Measurements from ENCODE around the gene FRMD4A.
A peak's percentile ranks its signal among the peaks of the same experiment; 100 is the strongest.

FRMD4A gene

GRCh38 chr10:14017467-14017866, 313.3 kb downstream of the FRMD4A start:
- no peak for DNase-seq (ENCODE audit: low read depth in 2 of 2)

DNA sequence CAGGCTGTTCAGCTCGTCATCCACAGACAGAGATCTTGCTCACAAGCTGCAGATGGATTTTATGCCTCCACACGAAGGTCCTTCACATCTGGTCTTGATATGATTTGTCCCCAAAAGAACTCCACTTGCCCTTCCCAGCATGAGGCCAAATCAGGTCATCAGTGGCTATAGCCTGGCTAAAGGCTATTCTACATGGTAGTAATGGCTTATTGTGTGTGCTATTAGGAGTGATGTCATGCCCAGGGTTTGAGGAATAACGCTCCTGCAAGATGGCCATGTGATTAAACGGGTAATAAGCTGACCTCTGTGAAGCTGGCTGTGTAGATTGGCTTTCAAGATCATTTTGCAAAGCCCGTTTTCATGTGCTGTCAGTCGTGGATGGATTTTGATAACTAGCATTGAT, 313.8 kb downstream of the FRMD4A start:
- no peak for DNase-seq (ENCODE audit: low read depth in 2 of 2)

DNA sequence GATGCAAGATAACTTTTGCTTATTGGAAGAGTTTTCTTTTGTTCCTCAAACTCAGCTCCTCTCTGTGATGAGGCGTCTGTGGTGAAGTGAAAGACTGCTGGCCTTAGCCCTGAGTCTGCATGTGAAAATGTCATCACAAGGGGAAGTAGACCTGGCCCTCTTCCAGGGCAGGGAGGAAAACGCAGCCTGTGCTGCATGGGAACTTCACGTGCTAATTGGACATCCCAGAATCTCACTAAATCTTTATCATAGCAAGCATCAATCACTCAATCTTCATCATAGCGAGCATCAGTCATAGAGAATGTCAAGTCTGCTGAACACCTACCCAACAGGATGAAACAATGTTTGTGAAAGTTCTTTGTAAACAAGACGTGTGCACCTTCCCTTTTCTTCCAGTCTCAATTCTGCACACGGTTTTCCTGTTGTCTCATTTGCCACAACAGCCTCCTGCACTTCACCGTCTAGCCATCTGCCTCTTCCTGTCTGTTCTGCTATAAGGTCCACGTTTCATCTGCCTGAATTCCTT, 314.6 kb downstream of the FRMD4A start:
- no peak for DNase-seq (ENCODE audit: low read depth in 2 of 2)

DNA sequence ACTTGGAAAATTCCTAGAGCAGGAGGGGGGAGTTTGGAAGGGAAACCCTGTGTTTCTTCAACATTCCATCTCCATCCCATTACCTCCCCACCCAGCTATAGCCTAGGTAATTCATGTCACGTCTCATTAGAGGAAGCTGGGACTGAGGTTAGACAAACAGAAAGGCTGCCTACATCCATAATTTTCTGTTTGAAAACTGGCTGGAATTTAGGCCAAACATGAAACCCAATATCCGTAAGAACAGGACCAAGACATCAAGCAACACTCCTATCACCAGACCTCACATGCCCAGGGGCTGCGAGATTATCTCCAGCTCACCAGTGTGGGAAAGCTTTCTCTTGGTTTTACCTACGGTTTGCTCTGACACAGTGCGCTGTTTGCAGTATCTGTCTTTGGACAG, 316.3 kb downstream of the FRMD4A start:
- DNase-seq (ENCODE audit: low read depth in 2 of 2), result no peak

- DNase-seq (ENCODE audit: low read depth in 2 of 2), result no peak
These were observed 319.8 kb downstream of the FRMD4A start for GRCh38 chr10:14010769-14011574.

DNA sequence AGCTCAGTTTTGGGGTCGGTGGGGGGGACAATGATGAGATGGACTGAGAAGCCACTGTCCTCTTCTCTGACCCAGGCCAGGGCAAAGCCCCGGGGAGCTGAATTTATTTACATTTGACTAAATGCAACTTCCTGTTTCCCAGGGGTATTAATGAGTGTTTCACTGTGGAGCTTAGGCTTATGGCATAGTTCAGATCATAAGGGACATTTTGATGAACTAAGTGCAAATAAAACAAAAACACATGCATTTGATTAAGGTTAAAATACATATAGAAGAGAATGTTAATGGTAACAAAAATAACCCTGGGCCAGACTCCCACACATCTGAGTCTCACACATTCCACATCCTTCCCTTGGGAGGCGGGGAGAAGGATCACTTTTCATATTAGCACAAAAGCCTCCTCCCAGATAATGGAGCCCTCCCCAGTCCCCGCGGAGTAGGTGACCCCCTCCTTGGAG, 320.6 kb downstream of the FRMD4A start:
- DNase-seq (ENCODE audit: low read depth in 2 of 2), result no peak

- peak; percentile 67 to 71 for DNase-seq (ENCODE audit: low read depth in 2 of 2)
These were observed 321.2 kb downstream of the FRMD4A start for GRCh38 chr10:14009371-14010100.

DNA sequence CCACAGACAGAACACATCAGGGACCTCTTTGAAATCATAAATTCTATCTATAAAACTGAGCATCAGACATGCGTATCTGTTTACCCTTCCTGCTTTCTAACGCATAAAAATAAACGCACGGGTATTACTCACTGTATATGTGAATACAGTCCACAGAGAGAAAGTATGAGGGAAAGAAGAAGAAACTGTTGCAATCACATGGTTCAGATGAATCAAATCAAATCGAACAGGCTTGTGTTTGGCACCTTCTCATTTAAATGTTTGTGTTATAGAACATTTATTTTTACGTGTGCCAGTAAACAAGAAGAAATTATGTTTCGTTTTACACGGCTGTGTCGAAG, 322.0 kb downstream of the FRMD4A start:
- no peak for DNase-seq (ENCODE audit: low read depth in 2 of 2)

DNA sequence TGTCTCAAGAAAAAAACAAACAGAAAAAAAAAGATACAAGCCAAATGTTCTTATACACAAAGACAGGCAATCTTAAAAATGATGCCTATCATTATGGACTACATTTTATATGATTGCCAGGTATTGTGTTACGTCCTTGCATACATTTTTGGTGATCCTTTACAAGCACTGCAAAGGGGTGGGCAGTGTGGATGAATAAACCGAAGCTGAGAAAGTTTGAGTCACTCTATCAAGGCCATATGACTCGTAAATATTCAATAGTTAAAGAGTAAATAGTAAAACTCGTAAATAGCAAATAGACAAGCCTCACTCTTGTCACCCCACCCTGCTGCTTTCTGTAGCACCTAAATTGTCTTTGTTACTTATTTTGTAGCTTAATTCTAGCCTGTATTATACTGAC, 326.2 kb downstream of the FRMD4A start:
- DNase-seq (ENCODE audit: low read depth in 2 of 2), result no peak

GRCh38 chr10:14003517-14004184, 327.1 kb downstream of the FRMD4A start:
- no peak for DNase-seq (ENCODE audit: low read depth in 2 of 2)

DNA sequence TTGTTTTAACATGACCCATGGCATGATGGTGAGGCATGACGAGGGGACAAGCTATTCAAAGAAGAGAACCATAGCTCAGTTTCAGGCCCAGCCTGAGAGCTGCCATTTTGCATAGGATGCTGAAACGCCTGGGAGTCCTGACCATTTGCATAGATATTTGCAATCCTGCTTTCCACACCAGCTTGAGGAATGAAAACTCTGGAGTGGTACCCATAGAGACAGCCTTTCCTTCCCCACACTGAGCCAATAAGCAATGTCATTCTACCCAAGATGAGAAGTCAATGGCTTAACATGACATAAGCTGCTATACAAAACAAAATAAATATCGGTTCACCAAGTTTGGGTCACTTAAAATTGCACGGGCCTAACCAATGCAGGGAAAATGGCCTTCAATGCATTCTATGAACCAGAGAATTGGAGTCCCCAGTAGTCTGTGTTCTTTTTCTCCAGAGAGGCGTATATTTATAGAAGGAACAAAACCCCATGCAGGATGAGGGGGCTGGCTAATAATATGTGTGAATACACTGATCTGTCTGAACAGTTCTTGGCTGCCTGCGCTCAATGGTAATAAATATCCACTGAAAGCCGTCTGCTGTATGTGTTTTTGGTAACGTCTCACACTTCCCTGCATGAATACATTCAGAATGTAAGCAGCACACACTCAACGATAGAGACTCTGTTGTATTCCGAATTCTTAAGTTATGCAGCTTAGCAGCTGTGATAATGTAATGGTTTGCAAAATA, 329.3 kb downstream of the FRMD4A start:
- no peak for DNase-seq (ENCODE audit: low read depth in 2 of 2)

DNA sequence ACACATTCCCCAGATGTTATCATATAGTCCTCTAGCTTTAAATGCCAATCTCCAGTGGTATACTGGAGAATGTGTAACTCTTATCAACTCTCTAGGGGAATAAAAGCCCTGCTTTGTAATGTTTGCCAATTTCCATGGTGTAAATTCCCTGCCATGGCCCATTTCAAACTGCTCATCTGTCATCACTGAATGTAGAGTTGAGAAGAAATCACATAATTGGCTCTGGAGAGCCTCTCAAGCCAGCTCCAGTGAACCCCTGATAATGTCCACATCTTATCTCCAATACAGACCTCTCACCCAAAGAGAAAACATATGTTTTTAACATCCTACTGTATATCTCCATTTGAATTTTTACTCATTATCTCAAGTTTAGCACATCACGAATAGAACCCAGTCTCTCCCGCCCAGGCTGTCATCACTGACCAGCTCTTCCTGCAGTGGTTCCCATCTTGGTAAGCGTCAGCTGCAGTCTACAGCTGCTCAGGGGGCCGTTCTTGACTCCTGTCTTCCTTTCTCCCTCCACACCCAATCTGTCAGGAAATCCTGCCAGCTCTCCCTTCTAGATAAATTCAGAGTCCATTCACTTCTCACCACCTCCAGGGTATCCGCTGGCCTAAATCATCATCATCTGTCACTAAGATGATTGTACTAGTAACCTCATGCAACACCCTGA, 332.4 kb downstream of the FRMD4A start:
- no peak for DNase-seq (ENCODE audit: low read depth in 2 of 2)

- no peak for DNase-seq (ENCODE audit: low read depth in 2 of 2)
These were observed 333.1 kb downstream of the FRMD4A start for GRCh38 chr10:13997650-13998049.

DNA sequence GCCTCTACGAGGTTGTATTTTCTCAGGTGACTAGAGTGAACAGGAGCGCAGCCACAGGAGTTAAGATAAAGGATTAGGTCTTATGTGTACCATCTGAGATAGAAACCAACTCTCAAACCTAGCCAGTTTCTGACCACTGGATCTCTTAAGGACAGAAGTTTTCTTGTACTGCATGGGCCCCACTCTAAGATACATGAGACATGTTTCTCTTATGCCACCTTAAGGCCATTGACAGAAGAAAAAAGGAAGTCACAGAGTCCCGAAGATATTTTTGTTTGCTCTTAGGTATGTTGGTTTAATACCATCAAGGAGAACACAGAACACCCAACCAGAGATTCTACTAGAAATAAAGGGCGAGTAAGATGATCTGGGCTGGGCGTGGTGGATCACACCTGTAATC, 335.8 kb downstream of the FRMD4A start:
- no peak for DNase-seq (ENCODE audit: low read depth in 2 of 2)

DNA sequence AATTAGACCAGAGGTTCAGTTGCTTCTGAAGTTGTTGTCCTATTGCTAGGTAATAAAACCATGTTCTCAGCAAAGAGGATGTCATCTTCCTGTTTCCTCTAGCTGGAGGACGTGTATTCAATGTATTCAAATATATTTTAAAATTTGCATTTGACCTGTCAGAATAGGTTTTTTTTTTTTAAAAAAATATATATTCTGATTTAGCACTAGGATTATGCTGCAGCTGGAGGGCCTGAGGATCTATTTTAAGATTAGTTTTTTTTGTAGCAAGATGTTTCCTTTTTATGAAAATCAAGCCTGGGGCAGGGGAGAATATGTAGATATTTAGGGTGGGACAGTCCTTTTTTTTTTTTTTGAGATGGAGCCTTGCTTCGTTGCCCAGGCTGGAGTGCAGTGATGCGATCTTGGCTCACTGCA, 337.0 kb downstream of the FRMD4A start:
- no peak for DNase-seq (ENCODE audit: low read depth in 2 of 2)

DNA sequence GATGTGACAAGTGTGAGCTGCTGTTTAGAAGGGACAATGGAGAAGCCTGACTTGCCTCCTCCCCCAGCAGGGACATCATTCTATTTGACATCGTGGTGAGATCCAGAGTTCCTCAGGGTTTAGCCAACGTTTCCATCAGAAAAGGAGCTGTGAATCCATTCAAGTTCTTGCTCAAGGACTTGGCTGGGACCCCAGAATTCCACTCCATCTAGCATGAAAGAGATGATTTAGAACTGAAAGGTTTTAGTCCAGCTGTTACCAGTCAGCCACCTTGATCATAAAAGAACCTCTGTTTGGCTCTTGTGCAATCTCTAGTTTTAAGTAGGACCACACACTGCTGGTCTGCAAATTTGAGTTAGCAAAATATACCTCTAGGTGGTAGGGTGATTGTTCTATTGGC, 337.6 kb downstream of the FRMD4A start:
- DNase-seq (ENCODE audit: low read depth in 2 of 2), result no peak

- DNase-seq (ENCODE audit: low read depth in 2 of 2), result no peak
These were observed 339.4 kb downstream of the FRMD4A start for GRCh38 chr10:13991353-13991752.

GRCh38 chr10:13990946-13991345, 339.8 kb downstream of the FRMD4A start:
- DNase-seq (ENCODE audit: low read depth in 2 of 2), result no peak

GRCh38 chr10:13990392-13990805, 340.3 kb downstream of the FRMD4A start:
- no peak for DNase-seq (ENCODE audit: low read depth in 2 of 2)

DNA sequence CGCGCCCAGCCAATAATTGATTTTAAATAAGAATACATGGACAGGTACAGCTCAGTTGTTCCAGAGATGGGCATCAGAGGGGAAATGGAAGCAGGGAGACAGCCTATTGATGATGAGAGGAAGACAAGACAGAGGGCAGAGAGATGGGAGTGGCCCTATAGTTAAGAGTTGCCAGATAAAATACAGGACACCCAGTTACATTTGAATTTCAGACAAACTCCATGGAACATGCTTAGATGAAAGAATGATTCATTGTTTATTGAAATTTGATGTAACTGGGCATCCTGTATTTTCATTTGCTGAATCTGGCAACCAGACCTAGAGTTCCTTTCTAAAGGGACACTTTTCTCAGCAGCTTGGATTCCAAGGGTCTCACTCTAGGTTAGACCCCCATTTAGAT, 341.1 kb downstream of the FRMD4A start:
- no peak for DNase-seq (ENCODE audit: low read depth in 2 of 2)

DNA sequence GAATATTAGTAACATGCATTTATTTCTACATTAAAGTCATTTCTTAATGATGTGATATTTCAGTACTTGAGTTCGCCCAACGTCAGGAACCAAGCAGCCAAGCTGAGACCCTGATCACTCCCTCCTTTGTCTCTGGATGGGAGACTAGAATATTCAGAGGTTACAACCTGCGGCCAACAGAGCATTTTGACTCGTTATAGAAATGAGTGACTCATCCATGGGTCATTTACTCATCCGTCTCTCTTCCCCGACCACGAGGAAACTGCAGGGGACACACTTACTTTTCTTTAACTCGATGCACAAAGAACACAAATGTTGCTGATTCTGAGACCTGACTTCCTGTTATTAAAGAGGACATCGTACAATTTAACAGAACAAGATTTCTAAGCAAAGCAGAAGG, 343.3 kb downstream of the FRMD4A start:
- no peak for DNase-seq (ENCODE audit: low read depth in 2 of 2)
